ENCODE results near the gene PCNX4. TPM values are rescaled to one million over a fixed set of nuclear protein-coding genes. Genes with fewer than 3 reads are reported as not detected.

PCNX4 gene
- total RNA-seq, 2 experiments from 2014 or later = 17.3 to 21.0 TPM

GRCh38 chr14:60134702-60135101, 43.0 kb downstream of the PCNX4 start:
- no peak for TF ChIP-seq CTCF (IDR thresholded peaks at IDR 0.05)
- no peak for ATAC-seq (ENCODE audit: poor library complexity)

GRCh38 chr14:60151715-60152114, 60.0 kb downstream of the PCNX4 start:
- Histone ChIP-seq H3K27me3 (ENCODE audit: control insufficient read depth in 1 of 2, insufficient read depth in 2 of 2, low read length in 2 of 2) (no peaks in the 10 kb centered on the region), H3K4me3 (ENCODE audit: low read length) (no peak overlapping the region), H3K9me3 (ENCODE audit: control insufficient read depth in 1 of 2, insufficient read depth in 1 of 2, low read length in 2 of 2) (no peaks in the 10 kb centered on the region), H3K4me1 (ENCODE audit: insufficient read depth, low read length) (peaks cover 29% of the 10 kb centered on the region), H3K36me3 (ENCODE audit: insufficient read depth, low read length) (peaks cover 47% of the 10 kb centered on the region), H3K27ac (ENCODE audit: low read depth in 1 of 2, low read length in 2 of 2) (peak overlapping the region; percentile 32 to 73)
- Mint-ChIP-seq H3K36me3 (ENCODE audit: low read depth) (peaks cover 86% of the 10 kb centered on the region), H3K27me3 (no peaks in the 10 kb centered on the region), H3K27ac (peak overlapping the region; percentile 87), H3K4me3 (no peak overlapping the region), H3K4me1 (ENCODE audit: low read depth) (peaks cover 52% of the 10 kb centered on the region), H3K9me3 (no peaks in the 10 kb centered on the region)
- intact Hi-C loops (cut with DNase I, micrococcal nuclease) = loop anchor here in 1 of 2 experiments (5.0 kb wide), 1 partner anchor 59 kb away; the partner anchor contains the start of gene PCNX4
- DNase-seq (peak; percentile 44 to 87 (median 68)), ATAC-seq (ENCODE audit: poor library complexity) (peak; percentile 99)
- ChIA-PET CTCF (interaction anchor here (1.3 to 1.5 kb wide), 2 partner anchors 14 to 186 kb away, joined by 3 to 7 read pairs; partner anchors contain the start of gene DHRS7), POLR2A (interaction anchor here (0.6 to 2.6 kb wide), 9 partner anchors 10 to 667 kb away, joined by 3 to 27 read pairs (median 9); partner anchors contain the start of genes DHRS7, JKAMP, L3HYPDH and PCNX4)
- TF ChIP-seq CTCF (IDR thresholded peaks at IDR 0.05) = no peak

More at GRCh38 chr14:60134702-60135101, 43.0 kb downstream of the PCNX4 start:
- Histone ChIP-seq H3K27me3 (ENCODE audit: control insufficient read depth in 1 of 2, insufficient read depth in 2 of 2, low read length in 2 of 2) (no peaks in the 10 kb centered on the region), H3K4me1 (ENCODE audit: insufficient read depth, low read length) (no peaks in the 10 kb centered on the region), H3K9me3 (ENCODE audit: control insufficient read depth in 1 of 2, insufficient read depth in 1 of 2, low read length in 2 of 2) (no peaks in the 10 kb centered on the region), H3K4me3 (ENCODE audit: low read length) (no peak overlapping the region), H3K27ac (ENCODE audit: low read depth in 1 of 2, low read length in 2 of 2) (no peak overlapping the region), H3K36me3 (ENCODE audit: insufficient read depth, low read length) (no peaks in the 10 kb centered on the region)
- H3K4me3 Mint-ChIP-seq = no peak overlapping the region
- POLR2A ChIA-PET = no interaction called here
- intact Hi-C loops (cut with DNase I, micrococcal nuclease) = no loop called here
- peaks cover 27% of the 10 kb centered on the region for H3K36me3 Mint-ChIP-seq (ENCODE audit: low read depth)
- H3K4me1 Mint-ChIP-seq (ENCODE audit: low read depth) = no peaks in the 10 kb centered on the region
- no peaks in the 10 kb centered on the region for H3K9me3 Mint-ChIP-seq
- CTCF ChIA-PET = no interaction called here
- DNase-seq = no peak
- H3K27ac Mint-ChIP-seq = no peak overlapping the region
- no peaks in the 10 kb centered on the region for H3K27me3 Mint-ChIP-seq

- no peaks in the 10 kb centered on the region for H3K9me3 Mint-ChIP-seq
- TF ChIP-seq CTCF (IDR thresholded peaks at IDR 0.05) = no peak
- Histone ChIP-seq H3K27me3 (ENCODE audit: control insufficient read depth in 1 of 2, insufficient read depth in 2 of 2, low read length in 2 of 2) (no peaks in the 10 kb centered on the region), H3K4me1 (ENCODE audit: insufficient read depth, low read length) (peaks cover 29% of the 10 kb centered on the region), H3K9me3 (ENCODE audit: control insufficient read depth in 1 of 2, insufficient read depth in 1 of 2, low read length in 2 of 2) (no peaks in the 10 kb centered on the region), H3K4me3 (ENCODE audit: low read length) (no peak overlapping the region), H3K27ac (ENCODE audit: low read depth in 1 of 2, low read length in 2 of 2) (peak overlapping the region; percentile 23 to 57), H3K36me3 (ENCODE audit: insufficient read depth, low read length) (peaks cover 31% of the 10 kb centered on the region)
- peaks cover 72% of the 10 kb centered on the region for H3K36me3 Mint-ChIP-seq (ENCODE audit: low read depth)
- no peak for ATAC-seq (ENCODE audit: poor library complexity)
- peak in 3 of 14 experiments; percentile 21 to 48 (median 25) for DNase-seq
- H3K27me3 Mint-ChIP-seq = no peaks in the 10 kb centered on the region
- ChIA-PET CTCF (interaction anchor here (0.8 to 4.0 kb wide), 2 partner anchors 12 to 94 kb away, joined by 4 to 14 read pairs; partner anchors contain the start of gene DHRS7), POLR2A (interaction anchor here (1.1 to 2.0 kb wide), 3 partner anchors 11 to 94 kb away, joined by 3 to 15 read pairs (median 4); partner anchors contain the start of gene DHRS7)
- intact Hi-C loops (cut with DNase I, micrococcal nuclease) = loop anchor here in 1 of 2 experiments (5.0 kb wide), 1 partner anchor 62 kb away; the partner anchor contains the start of gene PCNX4
- H3K27ac Mint-ChIP-seq = peak overlapping the region; percentile 73
- H3K4me3 Mint-ChIP-seq = no peak overlapping the region
- H3K4me1 Mint-ChIP-seq (ENCODE audit: low read depth) = peaks cover 74% of the 10 kb centered on the region
These were observed 62.3 kb downstream of the PCNX4 start for GRCh38 chr14:60153991-60154390.

All from CD4-positive, alpha-beta T cell (primary cell).